Activated CD4-positive, CD25-positive, alpha-beta regulatory T cell (primary cell): Measurements from ENCODE around the gene IL6.
"Not testable (repeated sequence)": the region's sequence is repeated elsewhere in the genome, so short reads cannot be mapped to it uniquely, and the experiment has no call there.

ENCODE experiments used
- DNase-seq, 4 experiments: peaks; one replicate each; lab custom pipeline; 2025; lab: John Stamatoyannopoulos, UW

Gene IL6

GRCh38 chr7:22703978-22704610 is 22.9 kb upstream of the IL6 start:
- DNase-seq, result not testable (repeated sequence)

GRCh38 chr7:22704722-22705121 is 22.3 kb upstream of the IL6 start:
- DNase-seq, result not testable (repeated sequence)

GRCh38 chr7:22705874-22706273 is 21.1 kb upstream of the IL6 start:
- DNase-seq, result not testable (repeated sequence)

- DNase-seq, result not testable (repeated sequence)
These were observed 19.8 kb upstream of the IL6 start for GRCh38 chr7:22707026-22707691.

GRCh38 chr7:22708214-22708613 is 18.8 kb upstream of the IL6 start:
- DNase-seq, result not testable (repeated sequence)

- not testable (repeated sequence) for DNase-seq
These were observed 18.3 kb upstream of the IL6 start for GRCh38 chr7:22708677-22709061.

- DNase-seq, result not testable (repeated sequence)
These were observed 17.8 kb upstream of the IL6 start for GRCh38 chr7:22709062-22709829.

GRCh38 chr7:22709857-22710256 is 17.1 kb upstream of the IL6 start:
- DNase-seq, result no peak

GRCh38 chr7:22712999-22713398 is 14.0 kb upstream of the IL6 start:
- no peak for DNase-seq

- DNase-seq, result no peak
These were observed 13.5 kb upstream of the IL6 start for GRCh38 chr7:22713463-22713862.

GRCh38 chr7:22715969-22716368 is 11.0 kb upstream of the IL6 start:
- DNase-seq, result no peak

GRCh38 chr7:22717760-22718159 is 9.2 kb upstream of the IL6 start:
- DNase-seq, result no peak

GRCh38 chr7:22718200-22718711 is 8.7 kb upstream of the IL6 start:
- no peak for DNase-seq

- no peak for DNase-seq
These were observed 8.0 kb upstream of the IL6 start for GRCh38 chr7:22718911-22719420.

GRCh38 chr7:22720791-22721786 is 5.9 kb upstream of the IL6 start:
- DNase-seq, result no peak

- no peak for DNase-seq
These were observed 4.3 kb upstream of the IL6 start for GRCh38 chr7:22722536-22723180.

GRCh38 chr7:22723181-22723601 is 3.8 kb upstream of the IL6 start:
- no peak for DNase-seq

GRCh38 chr7:22723637-22724036 is 3.4 kb upstream of the IL6 start:
- no peak for DNase-seq

- no peak for DNase-seq
These were observed 2.1 kb upstream of the IL6 start for GRCh38 chr7:22724861-22725260.

GRCh38 chr7:22725585-22725984 is 1.4 kb upstream of the IL6 start:
- DNase-seq, result no peak
